SU-DHL-6 (cell line): ENCODE measurements around the gene LAD1.

Experiments
- H2AFZ ChIP-seq: fragments of 200-600 bp; sonication (generic); 2 replicates; pipeline ENCODE4 v1.6.1; 2014; ENCODE audit warnings: low read depth, mild to moderate bottlenecking, moderate library complexity, mixed read lengths, antibody characterized with exemption, low read length; ENCODE audit not compliant: severe bottlenecking
- H3F3A ChIP-seq: fragments of 200-600 bp; shearing (Covaris generic); 2 replicates; pipeline ENCODE4 v1.6.0; 2016; ENCODE audit warnings: antibody characterized with exemption, mild to moderate bottlenecking; ENCODE audit not compliant: insufficient read depth
- H3K27ac ChIP-seq: fragments of 200-600 bp; sonication (generic); 2 replicates; pipeline ENCODE4 v1.5.1; 2016; ENCODE audit warnings: low read depth, mild to moderate bottlenecking, low read length, moderate library complexity, mixed read lengths
- H3K27me3 ChIP-seq: fragments of 200-600 bp; sonication (generic), shearing (Covaris generic); 2 replicates; pipeline ENCODE4 v1.6.0; 2014; ENCODE audit warnings: mild to moderate bottlenecking, low read length
- H3K36me3 ChIP-seq: fragments of 200-600 bp; sonication (generic); 2 replicates; pipeline ENCODE4 v1.6.1; 2014; ENCODE audit warnings: mild to moderate bottlenecking, low read length, mixed read lengths
- H3K4me2 ChIP-seq: fragments of 300-600, 200-600 bp; shearing (Covaris generic), sonication (generic); 2 replicates; pipeline ENCODE4 v1.6.0; 2014; ENCODE audit warnings: low read length, low read depth, mild to moderate bottlenecking; ENCODE audit not compliant: poor library complexity, severe bottlenecking
- H3K4me3 ChIP-seq: fragments of 200-600 bp; sonication (generic); 2 replicates; pipeline ENCODE4 v1.5.1; 2014; ENCODE audit warnings: antibody characterized with exemption, low read length, mild to moderate bottlenecking, mixed read lengths; ENCODE audit not compliant: insufficient read depth, poor library complexity, severe bottlenecking
- H3K79me2 ChIP-seq: fragments of 200-600 bp; sonication (generic); 2 replicates; pipeline ENCODE4 v1.6.1; 2014; ENCODE audit warnings: mild to moderate bottlenecking, low read length, moderate library complexity; ENCODE audit not compliant: insufficient read depth
- H3K9ac ChIP-seq: fragments of 200-600 bp; sonication (generic); 2 replicates; pipeline ENCODE4 v1.7.0; 2014; ENCODE audit warnings: mild to moderate bottlenecking, low read length
- H3K9me2 ChIP-seq: fragments of 200-600 bp; sonication (generic); replicated peaks from 2 replicates; pipeline ENCODE4 v1.6.1; 2014; ENCODE audit warnings: low read length; ENCODE audit not compliant: insufficient read depth
- H3K9me3 ChIP-seq: fragments of 200-600 bp; sonication (generic); 2 replicates; pipeline ENCODE4 v1.6.1; 2014; ENCODE audit warnings: low read length, mixed read lengths; ENCODE audit not compliant: insufficient read depth
- H4K20me1 ChIP-seq: fragments of 200-600 bp; sonication (generic); 2 replicates; pipeline ENCODE4 v1.6.1; 2014; ENCODE audit warnings: low read depth, mild to moderate bottlenecking, antibody characterized with exemption, low read length, moderate library complexity, mixed read lengths
- EZH2phosphoT487 ChIP-seq: fragments of 200-600 bp; sonication (generic), shearing (Covaris generic); conservative IDR thresholded peaks from 2 replicates; pipeline ENCODE4 v1.6.1; 2018; ENCODE audit warnings: mild to moderate bottlenecking, antibody characterized with exemption, low read length, moderate library complexity, mixed read lengths
- TF ChIP-seq, protein P1 (sequence below): fragments of 200-600 bp; sonication (generic); IDR thresholded peaks from one replicate; pipeline ENCODE4 v1.5.1; 2017; ENCODE audit warnings: antibody characterized with exemption, mild to moderate bottlenecking, low read length, moderate library complexity; ENCODE audit not compliant: insufficient read depth, poor library complexity, severe bottlenecking

LAD1 gene

DNA sequence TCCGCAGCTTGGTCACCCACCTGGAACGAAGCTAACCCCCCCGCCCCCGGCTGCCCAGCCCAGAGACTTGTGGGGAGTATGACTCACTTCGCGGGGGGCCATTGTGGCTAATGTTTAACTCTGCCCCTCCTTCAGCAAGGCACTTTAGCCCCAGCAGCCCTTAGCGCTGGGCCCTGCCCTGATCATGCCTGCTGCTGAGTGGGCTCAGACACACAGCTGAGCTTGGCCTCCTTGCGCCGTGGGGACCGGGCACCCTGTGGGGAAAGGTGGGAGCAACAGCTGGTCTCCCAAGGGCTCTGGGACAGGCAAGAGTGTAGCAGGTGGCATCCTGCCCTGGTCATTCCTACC is 6.3 kb upstream of the LAD1 start:
- no peaks in the 10 kb centered on the region for H3K9me2 ChIP-seq
- H3K79me2 ChIP-seq: no peaks in the 10 kb centered on the region
- H4K20me1 ChIP-seq: no peaks in the 10 kb centered on the region
- H3K4me2 ChIP-seq: no peak overlapping the region
- no peaks in the 10 kb centered on the region for H3K27me3 ChIP-seq
- H3K4me3 ChIP-seq: no peak overlapping the region
- H2AFZ ChIP-seq: no peak overlapping the region
- no peaks in the 10 kb centered on the region for H3F3A ChIP-seq
- no peak overlapping the region for H3K27ac ChIP-seq
- no peak overlapping the region for H3K9ac ChIP-seq
- TF ChIP-seq, protein P1, sequence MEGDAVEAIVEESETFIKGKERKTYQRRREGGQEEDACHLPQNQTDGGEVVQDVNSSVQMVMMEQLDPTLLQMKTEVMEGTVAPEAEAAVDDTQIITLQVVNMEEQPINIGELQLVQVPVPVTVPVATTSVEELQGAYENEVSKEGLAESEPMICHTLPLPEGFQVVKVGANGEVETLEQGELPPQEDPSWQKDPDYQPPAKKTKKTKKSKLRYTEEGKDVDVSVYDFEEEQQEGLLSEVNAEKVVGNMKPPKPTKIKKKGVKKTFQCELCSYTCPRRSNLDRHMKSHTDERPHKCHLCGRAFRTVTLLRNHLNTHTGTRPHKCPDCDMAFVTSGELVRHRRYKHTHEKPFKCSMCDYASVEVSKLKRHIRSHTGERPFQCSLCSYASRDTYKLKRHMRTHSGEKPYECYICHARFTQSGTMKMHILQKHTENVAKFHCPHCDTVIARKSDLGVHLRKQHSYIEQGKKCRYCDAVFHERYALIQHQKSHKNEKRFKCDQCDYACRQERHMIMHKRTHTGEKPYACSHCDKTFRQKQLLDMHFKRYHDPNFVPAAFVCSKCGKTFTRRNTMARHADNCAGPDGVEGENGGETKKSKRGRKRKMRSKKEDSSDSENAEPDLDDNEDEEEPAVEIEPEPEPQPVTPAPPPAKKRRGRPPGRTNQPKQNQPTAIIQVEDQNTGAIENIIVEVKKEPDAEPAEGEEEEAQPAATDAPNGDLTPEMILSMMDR: no peak
- no peak for TF ChIP-seq EZH2phosphoT487
- no peaks in the 10 kb centered on the region for H3K9me3 ChIP-seq
- no peaks in the 10 kb centered on the region for H3K36me3 ChIP-seq

DNA sequence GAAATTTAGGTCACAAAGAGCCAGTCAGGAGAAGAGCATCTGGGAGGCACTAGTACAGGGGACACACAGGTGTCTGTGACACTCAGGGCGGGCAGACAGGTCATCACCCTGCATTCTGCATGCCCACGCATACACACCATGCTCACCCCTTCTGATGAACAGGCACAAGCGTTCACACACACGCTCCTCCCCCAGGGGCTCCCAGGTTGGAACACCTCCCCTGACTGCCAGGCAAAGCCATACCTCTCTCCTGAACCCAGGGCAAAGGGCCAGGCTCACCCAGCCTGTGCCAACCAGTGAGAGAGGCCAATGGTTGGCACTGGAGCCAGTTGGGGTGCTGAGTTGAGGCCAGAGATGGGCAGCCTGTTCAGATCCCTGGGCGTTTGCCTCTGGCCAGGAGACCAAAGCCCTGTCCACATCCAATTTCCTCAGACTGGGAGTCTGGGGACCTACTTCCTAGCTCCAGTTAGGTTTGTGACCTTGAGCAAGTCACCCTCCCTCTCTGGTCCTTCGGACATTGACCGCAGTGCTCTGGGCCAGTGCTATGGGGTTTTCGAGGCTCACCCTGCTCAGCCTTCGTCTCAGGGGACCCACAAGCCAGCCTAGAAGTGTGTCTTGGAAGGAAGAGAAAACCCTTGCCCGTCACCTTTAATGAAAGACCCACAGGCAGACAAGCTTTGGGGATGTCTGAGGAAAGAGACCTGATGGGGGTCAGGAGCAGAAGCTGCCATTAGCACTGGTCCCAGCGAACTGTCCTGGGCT is 5.8 kb upstream of the LAD1 start:
- Histone ChIP-seq H3F3A (no peaks in the 10 kb centered on the region), H3K9ac (no peak overlapping the region), H4K20me1 (no peaks in the 10 kb centered on the region), H3K36me3 (no peaks in the 10 kb centered on the region), H3K27ac (no peak overlapping the region), H3K4me2 (no peak overlapping the region), H3K27me3 (no peaks in the 10 kb centered on the region), H2AFZ (no peak overlapping the region), H3K9me3 (no peaks in the 10 kb centered on the region), H3K9me2 (no peaks in the 10 kb centered on the region), H3K79me2 (no peaks in the 10 kb centered on the region), H3K4me3 (no peak overlapping the region)
- TF ChIP-seq EZH2phosphoT487: no peak
- TF ChIP-seq, protein P1: no peak

DNA sequence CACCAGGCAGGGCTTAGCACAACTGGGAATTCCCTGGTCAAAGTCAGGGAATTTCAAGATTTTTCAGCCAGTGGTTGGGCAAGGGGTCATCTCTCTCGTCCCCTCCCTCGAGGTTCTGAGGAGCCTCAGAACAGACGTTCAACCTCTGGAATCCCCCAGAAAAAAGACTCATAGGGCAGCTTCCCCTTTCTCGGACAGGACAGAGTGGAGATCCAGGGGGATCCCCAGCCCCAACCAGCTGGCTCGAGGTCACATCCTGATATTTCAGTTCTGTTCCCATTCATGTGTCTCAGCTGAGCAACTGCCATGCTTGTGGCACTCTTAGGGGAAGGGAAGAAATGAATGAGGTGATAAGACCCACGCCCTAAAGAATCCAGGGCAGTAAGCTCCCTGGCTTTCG is 4.9 kb upstream of the LAD1 start:
- Histone ChIP-seq H3K9me2 (no peaks in the 10 kb centered on the region), H4K20me1 (no peaks in the 10 kb centered on the region), H3K79me2 (no peaks in the 10 kb centered on the region), H3F3A (no peaks in the 10 kb centered on the region), H3K4me3 (no peak overlapping the region), H3K9me3 (no peaks in the 10 kb centered on the region), H3K27ac (no peak overlapping the region), H3K4me2 (no peak overlapping the region), H3K9ac (no peak overlapping the region), H3K27me3 (no peaks in the 10 kb centered on the region), H3K36me3 (no peaks in the 10 kb centered on the region), H2AFZ (no peak overlapping the region)
- TF ChIP-seq EZH2phosphoT487: no peak
- TF ChIP-seq, protein P1: no peak
